HCT116 (cell line): ENCODE measurements around the gene PLCB3. TPM values are rescaled to one million over a fixed set of nuclear protein-coding genes. Genes with fewer than 3 reads are reported as not detected.
A peak's percentile ranks its signal among the peaks of the same experiment; 100 is the strongest.

Experiments used
- ATAC-seq: fragments of 200-7000 bp; cut with Tn5 transposase; 2 replicates; pipeline ENCODE4 v1.9.1; 2020; ENCODE audit warnings: mild to moderate bottlenecking, moderate library complexity
- BruUV-seq: library from RNA; stranded (reverse); fragments of 400-500 nt; replicated peaks from 2 replicates; lab custom pipeline; 2021; lab: Mats Ljungman, UMichigan
- CTCF ChIA-PET: fragments of 300-600 bp; sonication (Branson Sonifier 250); formaldehyde crosslinking; loops from one replicate; lab custom pipeline; 2021; ENCODE audit warnings: antibody characterized with exemption; lab: Charles Lee
- POLR2A ChIA-PET: fragments of 300-600, 350-600 bp; sonication (Branson Sonifier 250); formaldehyde crosslinking; loops from one replicate; lab custom pipeline; 2021; ENCODE audit warnings: antibody characterized with exemption; lab: Charles Lee
- RAD21 ChIA-PET, 2 experiments: fragments of 300-600 bp; sonication (Branson Sonifier 250); formaldehyde crosslinking; loops; one replicate each; lab custom pipeline; 2023; ENCODE audit warnings: low total read pairs in 2 of 2; ENCODE audit not compliant: uncharacterized antibody in 2 of 2, unreplicated experiment in 2 of 2, low non-redundant PET in 1 of 2; lab: Charles Lee
- DNase-seq: peaks from one replicate; pipeline ENCODE4 v3.0.0-alpha.2; 2010; ENCODE audit warnings: low read depth, low spot score
- H2AFZ ChIP-seq: fragments of 200-600 bp; shearing (Covaris generic), sonication (generic); 2 replicates; pipeline ENCODE4 v1.6.1; 2017; ENCODE audit warnings: low read depth, mixed run types, mixed read lengths, antibody characterized with exemption, low read length; ENCODE audit not compliant: poor library complexity, severe bottlenecking
- H3K27ac ChIP-seq: 2 replicates; pipeline ENCODE4 v1.5.1; 2012; ENCODE audit warnings: low read depth, low read length
- H3K27me3 ChIP-seq: fragments of 200-600 bp; sonication (generic); 2 replicates; pipeline ENCODE4 v1.6.1; 2016; ENCODE audit warnings: mixed run types, low read length, mixed read lengths; ENCODE audit not compliant: insufficient read depth
- H3K36me3 ChIP-seq, 2 experiments: fragments of 200-500 bp in 1 of 2; fragments of 200-600 bp in 1 of 2; sonication (Bioruptor generic) in 1 of 2; sonication (generic) in 1 of 2; 2 replicates each; pipeline versions ENCODE4 v1.5.1 to v1.6.1; 2014 to 2016; ENCODE audit warnings: low read length in 2 of 2, inconsistent platforms in 1 of 2, mixed read lengths in 1 of 2, mixed run types in 1 of 2; ENCODE audit not compliant: insufficient read depth in 2 of 2, control insufficient read depth in 1 of 2
- H3K4me1 ChIP-seq, 2 experiments: fragments of 200-600 bp in 1 of 2; sonication (generic) in 1 of 2; 2 replicates each; pipeline versions ENCODE4 v1.5.1 to v1.6.1; 2012 to 2017; ENCODE audit warnings: low read length in 2 of 2, inconsistent platforms in 1 of 2, mild to moderate bottlenecking in 1 of 2, mixed read lengths in 1 of 2, mixed run types in 1 of 2, moderate library complexity in 1 of 2; ENCODE audit not compliant: insufficient read depth in 2 of 2, control insufficient read depth in 1 of 2
- H3K4me2 ChIP-seq: fragments of 200-600 bp; sonication (generic); 2 replicates; pipeline ENCODE4 v1.6.1; 2017; ENCODE audit warnings: mixed run types, low read length, mixed read lengths
- H3K4me3 ChIP-seq, 2 experiments: fragments of 200-600 bp in 1 of 2; sonication (generic) in 1 of 2; replicated peaks in 1 of 2; 2 replicates each; pipeline ENCODE4 v1.5.1; 2011 to 2016; ENCODE audit warnings: low read length in 2 of 2, control low read depth in 1 of 2, low read depth in 1 of 2, mild to moderate bottlenecking in 1 of 2, mixed read lengths in 1 of 2, mixed run types in 1 of 2
- H3K79me2 ChIP-seq: fragments of 200-600 bp; sonication (generic); 2 replicates; pipeline ENCODE4 v1.6.1; 2017; ENCODE audit warnings: mild to moderate bottlenecking, mixed run types, low read length, moderate library complexity, mixed read lengths; ENCODE audit not compliant: insufficient read depth
- H3K9ac ChIP-seq: fragments of 200-600 bp; sonication (generic); 2 replicates; pipeline ENCODE4 v1.6.1; 2016; ENCODE audit warnings: low read length, mixed read lengths
- H3K9me2 ChIP-seq: fragments of 200-600 bp; sonication (generic), shearing (Covaris generic); 2 replicates; pipeline ENCODE4 v1.6.1; 2017; ENCODE audit warnings: mixed run types, mild to moderate bottlenecking, moderate library complexity; ENCODE audit not compliant: insufficient read depth
- H3K9me3 ChIP-seq, 2 experiments: fragments of 200-500 bp in 1 of 2; fragments of 200-600 bp in 1 of 2; sonication (Bioruptor generic) in 1 of 2; sonication (generic) in 1 of 2; 2 replicates each; pipeline ENCODE4 v1.6.1; 2014 to 2017; ENCODE audit warnings: low read length in 2 of 2, mixed read lengths in 2 of 2, inconsistent platforms in 1 of 2, low read depth in 1 of 2, mild to moderate bottlenecking in 1 of 2, mixed run types in 1 of 2, moderate library complexity in 1 of 2; ENCODE audit not compliant: control insufficient read depth in 1 of 2, insufficient read depth in 1 of 2
- H4K20me1 ChIP-seq: fragments of 200-600 bp; sonication (generic), shearing (Covaris generic); 2 replicates; pipeline ENCODE4 v1.6.1; 2017; ENCODE audit warnings: mixed run types, mild to moderate bottlenecking, moderate library complexity; ENCODE audit not compliant: insufficient read depth
- CTCF ChIP-seq, 3 experiments: fragments of 200-600 bp in 1 of 3; sonication (generic) in 1 of 3; IDR thresholded peaks in 2 of 3; conservative IDR thresholded peaks in 1 of 3; 2 replicates each; pipeline ENCODE4 v1.5.1; 2012 to 2017; ENCODE audit warnings: low read depth in 2 of 3, low read length in 2 of 3, antibody characterized with exemption in 1 of 3, borderline replicate concordance in 1 of 3, control low read depth in 1 of 3, mild to moderate bottlenecking in 1 of 3, mixed read lengths in 1 of 3, mixed run types in 1 of 3, moderate library complexity in 1 of 3; ENCODE audit not compliant: insufficient read depth in 1 of 3
- EZH2phosphoT487 ChIP-seq: fragments of 200-600 bp; IDR thresholded peaks from 2 replicates; pipeline ENCODE4 v1.6.1; 2018; ENCODE audit warnings: antibody characterized with exemption, borderline replicate concordance
- POLR2A ChIP-seq: IDR thresholded peaks from 2 replicates; pipeline ENCODE4 v1.7.0; 2011; ENCODE audit warnings: borderline replicate concordance; ENCODE audit not compliant: insufficient read depth, insufficient read length; ENCODE audit errors: extremely low read depth
- REST ChIP-seq: IDR thresholded peaks from 2 replicates; pipeline ENCODE4 v1.6.1; 2012; ENCODE audit warnings: low read depth
- SRF ChIP-seq: IDR thresholded peaks from 2 replicates; pipeline ENCODE4 v1.6.1; 2012; ENCODE audit warnings: low read depth
- ZNF274 ChIP-seq: fragments of 200-500 bp; sonication (Bioruptor generic); IDR thresholded peaks from 2 replicates; pipeline ENCODE4 v1.6.1; 2014; ENCODE audit warnings: mild to moderate bottlenecking, low read depth, low read length, inconsistent platforms
- intact Hi-C: fragments of 100-400 bp; cut with micrococcal nuclease; formaldehyde crosslinking; loops from 2 replicates; pipeline ENCODE4 v1.10.0; 2022
- total RNA-seq: library from RNA; stranded (reverse); gene quantifications from one replicate; pipeline ENCODE4 v1.2.1, GENCODE V29; 2021; ENCODE audit not compliant: unreplicated experiment

The PLCB3 gene
- total RNA-seq, 1 experiment from 2014 or later: 106 TPM

GRCh38 chr11:64235437-64236161 lies 15.7 kb upstream of the PLCB3 start:
- BruUV-seq: TSS peak; percentile 39
- peaks cover 27 to 70% of the 10 kb centered on the region in 2 experiments for H3K4me1 ChIP-seq

More at GRCh38 chr11:64235437-64236161, 15.7 kb upstream of the PLCB3 start:
- Histone ChIP-seq H3K36me3 (0 out of 4 replicates have a peak, but pooled peaks cover 0 to 8% of the 10 kb centered on the region in 2 experiments), H2AFZ (no peak overlapping the region), H3K9ac (peak overlapping the region; percentile 75), H3K9me2 (no peaks in the 10 kb centered on the region), H3K27me3 (no peaks in the 10 kb centered on the region), H4K20me1 (no peaks in the 10 kb centered on the region), H3K79me2 (peaks cover 8% of the 10 kb centered on the region), H3K4me3 (peak overlapping the region; percentile 55 to 79), H3K27ac (peak overlapping the region; percentile 87), H3K4me2 (peak overlapping the region; percentile 100), H3K9me3 (no peaks in the 10 kb centered on the region)
- DNase-seq (no peak), ATAC-seq (no peak)
- CTCF ChIA-PET: no interaction called here
- RAD21 ChIA-PET: no interaction called here
- POLR2A ChIA-PET: interaction anchor here (1.0 kb wide), 1 partner anchor 16 kb away, joined by 3 read pairs; no protein-coding TSS in a partner anchor
- intact Hi-C loops: no loop called here
- TF ChIP-seq EZH2phosphoT487 (no peak), REST (no peak), ZNF274 (no peak), SRF (no peak), POLR2A (no peak), CTCF (IDR thresholded peaks at IDR 0.05 in 2 of 3, conservative IDR thresholded peaks at IDR 0.05 in 1 of 3; ENCODE audit: borderline replicate concordance in 1 of 3, insufficient read depth in 1 of 3, low read depth in 2 of 3, low read length in 2 of 3) (no peak)
